CD4-positive, CD25-positive, alpha-beta regulatory T cell (primary cell): ENCODE data around the gene MCM3. TPM values are rescaled to one million over a fixed set of nuclear protein-coding genes. Genes with fewer than 3 reads are reported as not detected.
A peak's percentile ranks its signal among the peaks of the same experiment; 100 is the strongest.

Experiments used
- ATAC-seq, 2 donors: fragments of 150-1000 bp; cut with Tn5 transposase; one replicate each; pipeline ENCODE4 v1.10.0; 2021; ENCODE audit warnings: low read depth in 2 of 2, moderate number of reproducible peaks in 2 of 2, moderate library complexity in 1 of 2
- DNase-seq, 3 donors: peaks; one replicate each; pipeline versions ENCODE4 v3.0.0 to v3.0.0-alpha.2; 2012 to 2022; ENCODE audit warnings: mixed read lengths in 1 of 3
- H3K27ac ChIP-seq: one replicate; pipeline ENCODE4 v1.7.0; 2013; ENCODE audit warnings: mild to moderate bottlenecking, low read length; ENCODE audit not compliant: insufficient read depth, poor library complexity, severe bottlenecking
- H3K27me3 ChIP-seq: one replicate; pipeline ENCODE4 v1.7.0; 2013; ENCODE audit warnings: low read length; ENCODE audit not compliant: control insufficient read depth, insufficient read depth
- H3K36me3 ChIP-seq: one replicate; pipeline ENCODE4 v1.7.0; 2013; ENCODE audit warnings: mild to moderate bottlenecking, low read length, moderate library complexity; ENCODE audit not compliant: control insufficient read depth, insufficient read depth
- H3K4me1 ChIP-seq: 2 replicates; pipeline ENCODE4 v1.7.0; 2013; ENCODE audit warnings: mild to moderate bottlenecking, low read length; ENCODE audit not compliant: insufficient read depth, control insufficient read depth, poor library complexity, severe bottlenecking
- H3K4me3 ChIP-seq: one replicate; pipeline ENCODE4 v1.7.0; 2013; ENCODE audit warnings: low read depth, mild to moderate bottlenecking, low read length, moderate library complexity
- H3K9me3 ChIP-seq, 2 experiments: 1 replicate in 1 of 2; 2 replicates in 1 of 2; pipeline ENCODE4 v1.7.0; 2013; ENCODE audit warnings: low read length in 2 of 2, mild to moderate bottlenecking in 1 of 2, moderate library complexity in 1 of 2; ENCODE audit not compliant: control insufficient read depth in 2 of 2
- H3K27ac Mint-ChIP-seq, 3 donors: one replicate each; pipeline ENCODE4 v1.8.0; 2020 to 2022; ENCODE audit warnings: mild to moderate bottlenecking in 3 of 3, mixed read lengths in 3 of 3, moderate library complexity in 2 of 3
- H3K27me3 Mint-ChIP-seq: one replicate; pipeline ENCODE4 v1.8.0; 2022; ENCODE audit warnings: mild to moderate bottlenecking, mixed read lengths
- H3K36me3 Mint-ChIP-seq: one replicate; pipeline ENCODE4 v1.8.0; 2020; ENCODE audit warnings: mixed read lengths
- H3K4me1 Mint-ChIP-seq, 4 donors: one replicate each; pipeline ENCODE4 v1.8.0; 2020 to 2022; ENCODE audit warnings: mixed read lengths in 4 of 4, mild to moderate bottlenecking in 1 of 4
- H3K4me3 Mint-ChIP-seq, 4 donors: one replicate each; pipeline ENCODE4 v1.8.0; 2020 to 2022; ENCODE audit warnings: mild to moderate bottlenecking in 4 of 4, mixed read lengths in 4 of 4, moderate library complexity in 3 of 4
- H3K9me3 Mint-ChIP-seq, 7 donors: one replicate each; pipeline ENCODE4 v1.8.0; 2020 to 2022; ENCODE audit warnings: mixed read lengths in 7 of 7, mild to moderate bottlenecking in 3 of 7, moderate library complexity in 2 of 7
- polyA plus RNA-seq, 4 donors: library from polyadenylated mRNA; unstranded; fragments of 300-500 nt; fragmentation: Illumina TruSeq; gene quantifications; one replicate each; pipeline ENCODE4 v1.2.3, GENCODE V29; 2021
- total RNA-seq: library from RNA; stranded (reverse); gene quantifications from one replicate; pipeline ENCODE4 v1.2.3, GENCODE V29; 2022

The MCM3 gene
- total and polyA plus RNA-seq, 5 donors from 2014 or later = 24.5 to 67.8 (median 61.4) TPM

DNA sequence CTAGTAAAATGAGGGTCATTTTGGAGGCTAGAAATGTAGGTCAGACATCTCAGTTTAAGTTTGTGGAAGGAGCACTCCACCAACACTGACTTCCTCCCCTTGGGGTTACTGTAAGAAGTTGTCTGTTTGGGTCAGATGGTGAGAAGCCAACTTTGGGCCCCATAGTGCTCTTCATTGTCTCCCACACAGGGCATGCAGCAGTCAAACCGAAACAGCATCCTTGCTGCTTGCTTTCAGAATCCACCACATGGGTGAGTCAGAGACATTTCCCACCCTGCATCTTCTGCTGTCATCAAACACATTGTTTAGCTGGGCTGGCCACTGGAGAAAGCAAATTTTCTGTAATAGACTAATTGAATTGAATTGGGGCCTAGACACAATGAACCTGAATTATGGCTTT lies 57.0 kb downstream of the MCM3 start:
- H3K27me3 ChIP-seq = no peaks in the 10 kb centered on the region
- Mint-ChIP-seq H3K9me3 (no peaks in the 10 kb centered on the region), H3K27ac (no peak overlapping the region), H3K4me3 (no peak overlapping the region), H3K4me1 (peaks cover 0 to 13% (median 9%) of the 10 kb centered on the region in 4 donors), H3K36me3 (no peaks in the 10 kb centered on the region), H3K27me3 (peaks cover 10% of the 10 kb centered on the region)
- peak; percentile 37 to 48 for ATAC-seq
- no peaks in the 10 kb centered on the region for H3K4me1 ChIP-seq
- no peak overlapping the region for H3K27ac ChIP-seq
- no peaks in the 10 kb centered on the region for H3K9me3 ChIP-seq
- H3K4me3 ChIP-seq = no peak overlapping the region
- no peaks in the 10 kb centered on the region for H3K36me3 ChIP-seq
- DNase-seq = peak in 1 of 3 donors; percentile 66

- Mint-ChIP-seq H3K36me3 (no peaks in the 10 kb centered on the region), H3K27me3 (peaks cover 14% of the 10 kb centered on the region)
- DNase-seq = no peak
These were observed 63.2 kb downstream of the MCM3 start for GRCh38 chr6:52221302-52221701.

GRCh38 chr6:52217761-52218160 lies 66.8 kb downstream of the MCM3 start:
- Histone ChIP-seq H3K27me3 (peaks cover 5% of the 10 kb centered on the region), H3K36me3 (no peaks in the 10 kb centered on the region), H3K27ac (no peak overlapping the region), H3K4me3 (no peak overlapping the region), H3K9me3 (no peaks in the 10 kb centered on the region), H3K4me1 (no peaks in the 10 kb centered on the region)
- Mint-ChIP-seq H3K4me3 (no peak overlapping the region), H3K27me3 (peaks cover 5% of the 10 kb centered on the region), H3K36me3 (no peaks in the 10 kb centered on the region), H3K27ac (no peak overlapping the region), H3K9me3 (peaks cover 0 to 1% (median 0%) of the 10 kb centered on the region in 7 donors), H3K4me1 (peaks cover 0 to 2% (median 0%) of the 10 kb centered on the region in 4 donors)
- ATAC-seq (no peak), DNase-seq (no peak)

More at GRCh38 chr6:52221302-52221701, 63.2 kb downstream of the MCM3 start:
- peak in 1 of 2 donors; percentile 40 for ATAC-seq
- Histone ChIP-seq H3K4me3 (no peak overlapping the region), H3K27me3 (no peaks in the 10 kb centered on the region), H3K36me3 (no peaks in the 10 kb centered on the region), H3K9me3 (no peaks in the 10 kb centered on the region), H3K4me1 (no peaks in the 10 kb centered on the region), H3K27ac (no peak overlapping the region)
- no peak overlapping the region for H3K4me3 Mint-ChIP-seq
- no peak overlapping the region for H3K27ac Mint-ChIP-seq
- H3K9me3 Mint-ChIP-seq = peaks cover 0 to 1% (median 0%) of the 10 kb centered on the region in 7 donors
- H3K4me1 Mint-ChIP-seq = peaks cover 0 to 2% (median 0%) of the 10 kb centered on the region in 4 donors

DNA sequence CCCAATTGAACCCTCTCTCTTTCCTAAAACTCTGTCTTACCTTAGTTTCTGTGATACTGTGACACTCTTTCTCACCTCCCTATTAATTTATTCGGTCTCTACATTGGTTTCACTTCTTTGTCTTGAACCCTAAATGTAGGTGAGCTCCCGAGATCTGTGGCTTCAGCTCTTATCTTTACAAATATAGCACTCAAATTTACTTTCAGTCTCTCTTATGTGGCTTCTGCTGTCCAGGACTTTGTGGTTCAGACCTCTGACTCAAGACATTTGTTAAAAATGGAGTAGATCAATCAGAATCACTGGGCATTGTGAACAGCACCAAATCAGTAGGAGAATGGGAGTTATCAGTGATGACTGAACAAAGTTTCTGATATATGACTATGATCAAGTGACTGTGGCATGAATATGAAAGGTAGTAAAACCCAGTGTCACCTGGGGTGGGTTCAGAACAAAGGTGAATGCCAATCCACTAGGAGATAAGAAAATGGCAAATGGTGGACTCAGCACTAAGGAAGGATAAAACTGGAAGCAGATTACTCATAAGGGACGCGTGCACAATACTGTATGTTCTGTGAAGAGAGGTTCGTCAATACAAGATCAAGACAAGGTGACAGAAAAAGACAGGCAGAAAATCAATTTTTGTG lies 67.5 kb downstream of the MCM3 start:
- Histone ChIP-seq H3K27me3 (peaks cover 7% of the 10 kb centered on the region), H3K36me3 (no peaks in the 10 kb centered on the region), H3K4me1 (no peaks in the 10 kb centered on the region), H3K9me3 (no peaks in the 10 kb centered on the region), H3K27ac (no peak overlapping the region), H3K4me3 (no peak overlapping the region)
- H3K9me3 Mint-ChIP-seq = peaks cover 0 to 3% (median 0%) of the 10 kb centered on the region in 7 donors
- H3K4me1 Mint-ChIP-seq = peaks cover 0 to 2% (median 0%) of the 10 kb centered on the region in 4 donors
- ATAC-seq (no peak), DNase-seq (no peak)
- H3K27me3 Mint-ChIP-seq = peaks cover 10% of the 10 kb centered on the region
- no peak overlapping the region for H3K4me3 Mint-ChIP-seq
- H3K36me3 Mint-ChIP-seq = no peaks in the 10 kb centered on the region
- H3K27ac Mint-ChIP-seq = no peak overlapping the region

- Mint-ChIP-seq H3K27ac (no peak overlapping the region), H3K9me3 (peaks cover 0 to 3% (median 0%) of the 10 kb centered on the region in 7 donors), H3K4me3 (no peak overlapping the region), H3K4me1 (peaks cover 0 to 3% (median 0%) of the 10 kb centered on the region in 4 donors), H3K36me3 (no peaks in the 10 kb centered on the region), H3K27me3 (peaks cover 23% of the 10 kb centered on the region)
- Histone ChIP-seq H3K36me3 (no peaks in the 10 kb centered on the region), H3K4me3 (no peak overlapping the region), H3K9me3 (no peaks in the 10 kb centered on the region), H3K27me3 (peaks cover 7% of the 10 kb centered on the region), H3K4me1 (no peaks in the 10 kb centered on the region), H3K27ac (no peak overlapping the region)
- DNase-seq (no peak), ATAC-seq (no peak)
These were observed 68.8 kb downstream of the MCM3 start for GRCh38 chr6:52215787-52216186.

Other genes starting within 250 kb of the MCM3 start
- gene PKHD1, start 197.1 kb downstream of the MCM3 start, total RNA-seq = 0.02 TPM
- not detected for gene PKHD1, start 197.1 kb downstream of the MCM3 start, polyA plus RNA-seq
- gene IL17A, start 98.4 kb downstream of the MCM3 start, total RNA-seq = not detected
- gene IL17A, start 98.4 kb downstream of the MCM3 start, polyA plus RNA-seq = under 1 TPM in 2 of 4 donors, not detected in 2; 0.17 to 0.25 TPM
- 0.64 TPM for gene IL17F, start 40.2 kb downstream of the MCM3 start, total RNA-seq
- gene IL17F, start 40.2 kb downstream of the MCM3 start, polyA plus RNA-seq = under 1 TPM in 1 of 4 donors, not detected in 3; 0.46 TPM
- gene PAQR8, start 77.4 kb upstream of the MCM3 start, total RNA-seq = 5.4 TPM
- 10 to 100 TPM in 3 of 4 donors, 1 to 10 TPM in 1; 8.6 to 18.5 (median 15.5) TPM for gene PAQR8, start 77.4 kb upstream of the MCM3 start, polyA plus RNA-seq
- 4.4 TPM for gene EFHC1, start 135.6 kb upstream of the MCM3 start, total RNA-seq
- 1 to 10 TPM in 2 of 4 donors, under 1 TPM in 1, not detected in 1; 0.32 to 2.1 (median 2.1) TPM for gene EFHC1, start 135.6 kb upstream of the MCM3 start, polyA plus RNA-seq